GM12878 (cell line): ENCODE measurements around the gene BAX. TPM values are rescaled to one million over a fixed set of nuclear protein-coding genes. Genes with fewer than 3 reads are reported as not detected.
A peak's percentile ranks its signal among the peaks of the same experiment; 100 is the strongest.

Experiments
- CHD2 ChIP-seq: IDR thresholded peaks from 2 replicates; pipeline ENCODE4 v1.6.1; 2011; ENCODE audit warnings: low read depth, low read length, improper control_type of control experiment, borderline replicate concordance
- IRF4 ChIP-seq: IDR thresholded peaks from 2 replicates; pipeline ENCODE4 v1.6.1; 2011; ENCODE audit warnings: low read depth, low read length
- LARP7 ChIP-seq: fragments of 450-650 bp; IDR thresholded peaks from 2 replicates; pipeline ENCODE4 v1.6.1; 2017; ENCODE audit warnings: mild to moderate bottlenecking
- NFIC ChIP-seq: IDR thresholded peaks from 2 replicates; pipeline ENCODE4 v1.6.1; 2012; ENCODE audit warnings: low read depth, mild to moderate bottlenecking, inconsistent platforms, low read length, moderate library complexity
- POLR2A ChIP-seq: IDR thresholded peaks from 2 replicates; pipeline ENCODE4 v1.6.1; 2011; ENCODE audit warnings: low read depth, mild to moderate bottlenecking, low read length
- RBBP5 ChIP-seq: fragments of 200-600 bp; sonication (generic); conservative IDR thresholded peaks from 2 replicates; pipeline ENCODE4 v1.6.1; 2016
- RFX5 ChIP-seq: IDR thresholded peaks from 2 replicates; pipeline ENCODE4 v1.6.1; 2011; ENCODE audit warnings: low read depth, low read length, improper control_type of control experiment
- STAT1 ChIP-seq: fragments of 450-650 bp; conservative IDR thresholded peaks from 2 replicates; pipeline ENCODE4 v1.6.1; 2014; ENCODE audit warnings: antibody characterized with exemption, mild to moderate bottlenecking
- TBL1XR1 ChIP-seq: IDR thresholded peaks from 2 replicates; pipeline ENCODE4 v1.6.1; 2012; ENCODE audit warnings: low read depth, low read length, improper control_type of control experiment
- ZNF622 ChIP-seq: fragments of 450-650 bp; IDR thresholded peaks from 2 replicates; pipeline ENCODE4 v1.6.1; 2017; ENCODE audit warnings: mild to moderate bottlenecking, inconsistent platforms
- polyA plus RNA-seq, 11 experiments: library from polyadenylated mRNA; depleted of rRNA in 4 of 11; unstranded in 6 of 11; stranded (reverse) in 5 of 11; fragments of >200 nt; fragmentation: Nextera tagmentation in 4 of 11; fragmentation: Illumina TruSeq in 1 of 11; extraction: Ambion mirVana in 4 of 11; extraction: Trizol in 1 of 11; gene quantifications; 1 replicate in 1 of 11; 2 replicates in 10 of 11; pipeline versions ENCODE4 v1.2.1 to v1.2.3, GENCODE V29; 2011 to 2016; ENCODE audit warnings: inconsistent platforms in 2 of 11, missing spikeins in 2 of 11, low read depth in 1 of 11
- total RNA-seq, 4 experiments: library from RNA; depleted of rRNA in 3 of 4; stranded (reverse); fragments of >200 nt in 3 of 4; fragmentation: Illumina TruSeq in 1 of 4; extraction: Trizol in 1 of 4; gene quantifications; 2 replicates each; pipeline versions ENCODE4 v1.2.1 to v1.2.3, GENCODE V29; 2013 to 2021
- TF ChIP-seq, protein P1 (sequence below): fragments of 450-650 bp; IDR thresholded peaks from 2 replicates; pipeline ENCODE4 v1.6.1; 2017; ENCODE audit warnings: borderline replicate concordance
- TF ChIP-seq, protein P2 (sequence below): fragments of 450-650 bp; IDR thresholded peaks from 2 replicates; pipeline ENCODE4 v1.6.1; 2016; ENCODE audit warnings: mild to moderate bottlenecking
- TF ChIP-seq, protein P3 (sequence below): IDR thresholded peaks from 2 replicates; pipeline ENCODE4 v1.6.1; 2011; ENCODE audit warnings: mild to moderate bottlenecking, low read depth, low read length, moderate library complexity; ENCODE audit not compliant: insufficient replicate concordance
- TF ChIP-seq, protein P4 (sequence below): fragments of 450-650 bp; formaldehyde crosslinking; IDR thresholded peaks from 2 replicates; pipeline ENCODE4 v1.4.0; 2022; ENCODE audit warnings: mild to moderate bottlenecking, moderate library complexity
- TF ChIP-seq, protein P5 (sequence below): IDR thresholded peaks from 2 replicates; pipeline ENCODE4 v1.6.1; 2012; ENCODE audit warnings: low read depth, low read length, improper control_type of control experiment
- TF ChIP-seq, protein P6 (sequence below): fragments of 450-650 bp; IDR thresholded peaks from 2 replicates; pipeline ENCODE4 v1.6.1; 2017; ENCODE audit warnings: antibody characterized with exemption, mild to moderate bottlenecking, moderate library complexity

Gene BAX
- total and polyA plus RNA-seq, 10 of the 15 experiments (the other 5 are each of a cell fraction or from before 2014, with no cell fraction given): 7.2 to 221 (median 137) TPM

DNA sequence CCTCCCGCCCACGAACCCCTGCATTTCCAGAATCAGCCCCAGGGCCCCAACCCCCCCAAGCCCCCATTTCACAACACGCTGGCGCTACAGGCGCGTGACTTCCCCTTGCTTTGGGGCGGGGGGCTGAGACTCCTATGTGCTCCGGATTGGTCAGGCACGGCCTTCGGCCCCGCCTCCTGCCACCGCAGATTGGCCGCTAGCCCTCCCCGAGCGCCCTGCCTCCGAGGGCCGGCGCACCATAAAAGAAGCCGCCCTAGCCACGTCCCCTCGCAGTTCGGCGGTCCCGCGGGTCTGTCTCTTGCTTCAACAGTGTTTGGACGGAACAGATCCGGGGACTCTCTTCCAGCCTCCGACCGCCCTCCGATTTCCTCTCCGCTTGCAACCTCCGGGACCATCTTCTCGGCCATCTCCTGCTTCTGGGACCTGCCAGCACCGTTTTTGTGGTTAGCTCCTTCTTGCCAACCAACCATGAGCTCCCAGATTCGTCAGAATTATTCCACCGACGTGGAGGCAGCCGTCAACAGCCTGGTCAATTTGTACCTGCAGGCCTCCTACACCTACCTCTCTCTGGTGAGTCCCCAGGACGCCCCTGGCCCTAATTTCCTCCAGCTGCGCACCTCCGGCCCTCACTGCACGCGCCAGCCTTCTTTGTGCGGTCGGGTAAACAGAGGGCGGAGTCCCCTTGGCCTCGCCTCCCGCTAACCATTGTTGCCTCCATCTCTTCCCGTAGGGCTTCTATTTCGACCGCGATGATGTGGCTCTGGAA lies 10.5 kb downstream of the BAX start, which contains the start of gene FTL (continued):
- TF ChIP-seq, protein P1, sequence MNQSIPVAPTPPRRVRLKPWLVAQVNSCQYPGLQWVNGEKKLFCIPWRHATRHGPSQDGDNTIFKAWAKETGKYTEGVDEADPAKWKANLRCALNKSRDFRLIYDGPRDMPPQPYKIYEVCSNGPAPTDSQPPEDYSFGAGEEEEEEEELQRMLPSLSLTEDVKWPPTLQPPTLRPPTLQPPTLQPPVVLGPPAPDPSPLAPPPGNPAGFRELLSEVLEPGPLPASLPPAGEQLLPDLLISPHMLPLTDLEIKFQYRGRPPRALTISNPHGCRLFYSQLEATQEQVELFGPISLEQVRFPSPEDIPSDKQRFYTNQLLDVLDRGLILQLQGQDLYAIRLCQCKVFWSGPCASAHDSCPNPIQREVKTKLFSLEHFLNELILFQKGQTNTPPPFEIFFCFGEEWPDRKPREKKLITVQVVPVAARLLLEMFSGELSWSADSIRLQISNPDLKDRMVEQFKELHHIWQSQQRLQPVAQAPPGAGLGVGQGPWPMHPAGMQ: no peak
- no peak; the same call in 1 of the 2 replicates for TF ChIP-seq STAT1
- TF ChIP-seq, protein P2, sequence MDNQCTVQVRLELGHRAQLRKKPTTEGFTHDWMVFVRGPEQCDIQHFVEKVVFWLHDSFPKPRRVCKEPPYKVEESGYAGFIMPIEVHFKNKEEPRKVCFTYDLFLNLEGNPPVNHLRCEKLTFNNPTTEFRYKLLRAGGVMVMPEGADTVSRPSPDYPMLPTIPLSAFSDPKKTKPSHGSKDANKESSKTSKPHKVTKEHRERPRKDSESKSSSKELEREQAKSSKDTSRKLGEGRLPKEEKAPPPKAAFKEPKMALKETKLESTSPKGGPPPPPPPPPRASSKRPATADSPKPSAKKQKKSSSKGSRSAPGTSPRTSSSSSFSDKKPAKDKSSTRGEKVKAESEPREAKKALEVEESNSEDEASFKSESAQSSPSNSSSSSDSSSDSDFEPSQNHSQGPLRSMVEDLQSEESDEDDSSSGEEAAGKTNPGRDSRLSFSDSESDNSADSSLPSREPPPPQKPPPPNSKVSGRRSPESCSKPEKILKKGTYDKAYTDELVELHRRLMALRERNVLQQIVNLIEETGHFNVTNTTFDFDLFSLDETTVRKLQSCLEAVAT: peak; percentile 97
- TF ChIP-seq POLR2A: peak; percentile 95
- no peak for TF ChIP-seq TBL1XR1
- TF ChIP-seq, protein P3, sequence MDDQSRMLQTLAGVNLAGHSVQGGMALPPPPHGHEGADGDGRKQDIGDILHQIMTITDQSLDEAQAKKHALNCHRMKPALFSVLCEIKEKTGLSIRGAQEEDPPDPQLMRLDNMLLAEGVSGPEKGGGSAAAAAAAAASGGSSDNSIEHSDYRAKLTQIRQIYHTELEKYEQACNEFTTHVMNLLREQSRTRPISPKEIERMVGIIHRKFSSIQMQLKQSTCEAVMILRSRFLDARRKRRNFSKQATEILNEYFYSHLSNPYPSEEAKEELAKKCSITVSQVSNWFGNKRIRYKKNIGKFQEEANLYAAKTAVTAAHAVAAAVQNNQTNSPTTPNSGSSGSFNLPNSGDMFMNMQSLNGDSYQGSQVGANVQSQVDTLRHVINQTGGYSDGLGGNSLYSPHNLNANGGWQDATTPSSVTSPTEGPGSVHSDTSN: no peak
- TF ChIP-seq, protein P4, sequence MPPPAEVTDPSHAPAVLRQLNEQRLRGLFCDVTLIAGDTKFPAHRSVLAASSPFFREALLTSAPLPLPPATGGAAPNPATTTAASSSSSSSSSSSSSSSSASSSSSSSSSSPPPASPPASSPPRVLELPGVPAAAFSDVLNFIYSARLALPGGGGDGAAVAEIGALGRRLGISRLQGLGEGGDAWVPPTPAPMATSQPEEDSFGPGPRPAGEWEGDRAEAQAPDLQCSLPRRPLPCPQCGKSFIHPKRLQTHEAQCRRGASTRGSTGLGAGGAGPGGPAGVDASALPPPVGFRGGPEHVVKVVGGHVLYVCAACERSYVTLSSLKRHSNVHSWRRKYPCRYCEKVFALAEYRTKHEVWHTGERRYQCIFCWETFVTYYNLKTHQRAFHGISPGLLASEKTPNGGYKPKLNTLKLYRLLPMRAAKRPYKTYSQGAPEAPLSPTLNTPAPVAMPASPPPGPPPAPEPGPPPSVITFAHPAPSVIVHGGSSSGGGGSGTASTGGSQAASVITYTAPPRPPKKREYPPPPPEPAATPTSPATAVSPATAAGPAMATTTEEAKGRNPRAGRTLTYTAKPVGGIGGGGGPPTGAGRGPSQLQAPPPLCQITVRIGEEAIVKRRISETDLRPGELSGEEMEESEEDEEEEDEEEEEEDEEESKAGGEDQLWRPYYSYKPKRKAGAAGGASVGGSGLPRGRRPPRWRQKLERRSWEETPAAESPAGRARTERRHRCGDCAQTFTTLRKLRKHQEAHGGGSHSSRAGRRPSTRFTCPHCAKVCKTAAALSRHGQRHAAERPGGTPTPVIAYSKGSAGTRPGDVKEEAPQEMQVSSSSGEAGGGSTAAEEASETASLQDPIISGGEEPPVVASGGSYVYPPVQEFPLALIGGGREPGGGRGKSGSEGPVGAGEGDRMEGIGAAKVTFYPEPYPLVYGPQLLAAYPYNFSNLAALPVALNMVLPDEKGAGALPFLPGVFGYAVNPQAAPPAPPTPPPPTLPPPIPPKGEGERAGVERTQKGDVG (CRISPR knock-in tag): no peak
- TF ChIP-seq IRF4: no peak
- peak; percentile 80 for TF ChIP-seq CHD2
- TF ChIP-seq RBBP5: no peak
- TF ChIP-seq, protein P5, sequence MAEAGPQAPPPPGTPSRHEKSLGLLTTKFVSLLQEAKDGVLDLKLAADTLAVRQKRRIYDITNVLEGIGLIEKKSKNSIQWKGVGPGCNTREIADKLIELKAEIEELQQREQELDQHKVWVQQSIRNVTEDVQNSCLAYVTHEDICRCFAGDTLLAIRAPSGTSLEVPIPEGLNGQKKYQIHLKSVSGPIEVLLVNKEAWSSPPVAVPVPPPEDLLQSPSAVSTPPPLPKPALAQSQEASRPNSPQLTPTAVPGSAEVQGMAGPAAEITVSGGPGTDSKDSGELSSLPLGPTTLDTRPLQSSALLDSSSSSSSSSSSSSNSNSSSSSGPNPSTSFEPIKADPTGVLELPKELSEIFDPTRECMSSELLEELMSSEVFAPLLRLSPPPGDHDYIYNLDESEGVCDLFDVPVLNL: no peak
- TF ChIP-seq RFX5: no peak
- no peak for TF ChIP-seq NFIC
- TF ChIP-seq ZNF622: no peak
- TF ChIP-seq LARP7: peak; percentile 65
- TF ChIP-seq, protein P6, sequence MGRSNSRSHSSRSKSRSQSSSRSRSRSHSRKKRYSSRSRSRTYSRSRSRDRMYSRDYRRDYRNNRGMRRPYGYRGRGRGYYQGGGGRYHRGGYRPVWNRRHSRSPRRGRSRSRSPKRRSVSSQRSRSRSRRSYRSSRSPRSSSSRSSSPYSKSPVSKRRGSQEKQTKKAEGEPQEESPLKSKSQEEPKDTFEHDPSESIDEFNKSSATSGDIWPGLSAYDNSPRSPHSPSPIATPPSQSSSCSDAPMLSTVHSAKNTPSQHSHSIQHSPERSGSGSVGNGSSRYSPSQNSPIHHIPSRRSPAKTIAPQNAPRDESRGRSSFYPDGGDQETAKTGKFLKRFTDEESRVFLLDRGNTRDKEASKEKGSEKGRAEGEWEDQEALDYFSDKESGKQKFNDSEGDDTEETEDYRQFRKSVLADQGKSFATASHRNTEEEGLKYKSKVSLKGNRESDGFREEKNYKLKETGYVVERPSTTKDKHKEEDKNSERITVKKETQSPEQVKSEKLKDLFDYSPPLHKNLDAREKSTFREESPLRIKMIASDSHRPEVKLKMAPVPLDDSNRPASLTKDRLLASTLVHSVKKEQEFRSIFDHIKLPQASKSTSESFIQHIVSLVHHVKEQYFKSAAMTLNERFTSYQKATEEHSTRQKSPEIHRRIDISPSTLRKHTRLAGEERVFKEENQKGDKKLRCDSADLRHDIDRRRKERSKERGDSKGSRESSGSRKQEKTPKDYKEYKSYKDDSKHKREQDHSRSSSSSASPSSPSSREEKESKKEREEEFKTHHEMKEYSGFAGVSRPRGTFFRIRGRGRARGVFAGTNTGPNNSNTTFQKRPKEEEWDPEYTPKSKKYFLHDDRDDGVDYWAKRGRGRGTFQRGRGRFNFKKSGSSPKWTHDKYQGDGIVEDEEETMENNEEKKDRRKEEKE: no peak; the same call in 1 of the 2 replicates
